HepG2 (cell line): Measurements from ENCODE around the gene CDCA5. TPM values are rescaled to one million over a fixed set of nuclear protein-coding genes. Genes with fewer than 3 reads are reported as not detected.

Source experiments
- FLYWCH1 ChIP-seq: sonication (generic); formaldehyde crosslinking; IDR thresholded peaks from 2 replicates; pipeline ENCODE4 v1.8.1; 2023; ENCODE audit warnings: mild to moderate bottlenecking, missing genetic modification reagents
- IRF2 ChIP-seq: IDR thresholded peaks from 2 replicates; pipeline ENCODE4 v1.6.1; 2018; ENCODE audit warnings: missing genetic modification reagents, missing compliant biosample characterization
- JUN ChIP-seq: sonication (generic); formaldehyde crosslinking; IDR thresholded peaks from 2 replicates; pipeline ENCODE4 v1.4.0; 2020; ENCODE audit warnings: mild to moderate bottlenecking, missing genetic modification reagents
- MTERF4 ChIP-seq: sonication (generic); formaldehyde crosslinking; IDR thresholded peaks from 2 replicates; pipeline ENCODE4 v1.8.0; 2023; ENCODE audit warnings: mild to moderate bottlenecking, missing genetic modification reagents
- MYC ChIP-seq: sonication (generic); formaldehyde crosslinking; IDR thresholded peaks from 2 replicates; pipeline ENCODE4 v1.9.0; 2021; ENCODE audit warnings: missing genetic modification reagents, borderline replicate concordance
- MZF1 ChIP-seq: sonication (generic); formaldehyde crosslinking; IDR thresholded peaks from 2 replicates; pipeline ENCODE4 v1.8.1; 2023; ENCODE audit warnings: mild to moderate bottlenecking, missing genetic modification reagents, borderline replicate concordance
- RNF219 ChIP-seq: sonication (generic); formaldehyde crosslinking; IDR thresholded peaks from 2 replicates; pipeline ENCODE4 v1.5.0; 2020; ENCODE audit warnings: mild to moderate bottlenecking, missing genetic modification reagents
- SSRP1 ChIP-seq: IDR thresholded peaks from 2 replicates; pipeline ENCODE4 v1.6.1; 2016; ENCODE audit warnings: control low read depth
- STAG1 ChIP-seq: sonication (generic); formaldehyde crosslinking; IDR thresholded peaks from 2 replicates; pipeline ENCODE4 v1.4.0; 2020; ENCODE audit warnings: missing genetic modification reagents
- TBX2 ChIP-seq: sonication (generic); formaldehyde crosslinking; IDR thresholded peaks from 2 replicates; pipeline ENCODE4 v1.5.0; 2020; ENCODE audit warnings: missing genetic modification reagents, mild to moderate bottlenecking, borderline replicate concordance
- TEF ChIP-seq: sonication (generic); formaldehyde crosslinking; IDR thresholded peaks from 2 replicates; pipeline ENCODE4 v1.5.0; 2020; ENCODE audit warnings: missing genetic modification reagents
- TRIM22 ChIP-seq: fragments of 450-650 bp; IDR thresholded peaks from 2 replicates; pipeline ENCODE4 v1.6.1; 2017
- YEATS2 ChIP-seq: sonication (generic); formaldehyde crosslinking; IDR thresholded peaks from 2 replicates; pipeline ENCODE4 v1.4.0; 2020; ENCODE audit warnings: missing genetic modification reagents, borderline replicate concordance
- ZBTB42 ChIP-seq: sonication (generic); formaldehyde crosslinking; IDR thresholded peaks from 2 replicates; pipeline ENCODE4 v1.5.0; 2020; ENCODE audit warnings: mild to moderate bottlenecking, missing genetic modification reagents
- ZFP41 ChIP-seq: sonication (generic); formaldehyde crosslinking; IDR thresholded peaks from 2 replicates; pipeline ENCODE4 v1.4.0; 2020; ENCODE audit warnings: mild to moderate bottlenecking, missing genetic modification reagents, borderline replicate concordance
- ZNF280D ChIP-seq: sonication (generic); formaldehyde crosslinking; IDR thresholded peaks from 2 replicates; pipeline ENCODE4 v1.5.1; 2020; ENCODE audit warnings: mild to moderate bottlenecking, missing genetic modification reagents
- ZNF282 ChIP-seq: fragments of 450-650 bp; IDR thresholded peaks from 2 replicates; pipeline ENCODE4 v1.6.1; 2018; ENCODE audit not compliant: partially characterized antibody
- ZNF546 ChIP-seq: sonication (generic); formaldehyde crosslinking; conservative IDR thresholded peaks from 2 replicates; pipeline ENCODE4 v1.8.1; 2023; ENCODE audit warnings: mild to moderate bottlenecking, missing genetic modification reagents
- ZNF557 ChIP-seq: sonication (generic); formaldehyde crosslinking; IDR thresholded peaks from 2 replicates; pipeline ENCODE4 v1.4.0; 2020; ENCODE audit warnings: missing genetic modification reagents
- ZNF777 ChIP-seq: sonication (generic); formaldehyde crosslinking; IDR thresholded peaks from 2 replicates; pipeline ENCODE4 v1.4.0; 2020; ENCODE audit warnings: missing genetic modification reagents
- ZNF790 ChIP-seq: sonication (generic); formaldehyde crosslinking; IDR thresholded peaks from 2 replicates; pipeline ENCODE4 v1.8.0; 2022; ENCODE audit warnings: missing genetic modification reagents, mild to moderate bottlenecking, borderline replicate concordance
- ZNF878 ChIP-seq: sonication (generic); formaldehyde crosslinking; IDR thresholded peaks from 2 replicates; pipeline ENCODE4 v1.8.1; 2023; ENCODE audit warnings: mild to moderate bottlenecking, missing genetic modification reagents, moderate library complexity
- polyA plus RNA-seq, 8 experiments: library from polyadenylated mRNA; depleted of rRNA in 3 of 8; stranded (reverse) in 7 of 8; unstranded in 1 of 8; fragments of >200 nt; fragmentation: Illumina TruSeq in 4 of 8; extraction: Trizol in 4 of 8; gene quantifications; 2 replicates each; pipeline versions ENCODE4 v1.2.1 to v1.2.3, GENCODE V29; 2011 to 2016; ENCODE audit warnings: low read depth in 4 of 8, missing spikeins in 1 of 8, mixed read lengths in 1 of 8; ENCODE audit not compliant: insufficient read depth in 1 of 8
- total RNA-seq, 5 experiments: library from RNA; depleted of rRNA; stranded (reverse); fragments of >200 nt; fragmentation: Illumina TruSeq; extraction: Trizol; gene quantifications; 2 replicates each; pipeline ENCODE4 v1.2.3, GENCODE V29; 2016; ENCODE audit warnings: low read depth in 1 of 5

Gene CDCA5
- total and polyA plus RNA-seq, 2 of the 13 experiments (the other 11 are each of a cell fraction or from before 2014, with no cell fraction given), result 13.5 to 50.6 TPM

GRCh38 chr11:65112546-65113360 is 28.9 kb upstream of the CDCA5 start (continued):
- TF ChIP-seq ZNF546 (CRISPR knock-in tag) (no peak), IRF2 (0 out of 2 replicates have a peak, but pooled peaks have one; percentile 25), MYC (CRISPR knock-in tag) (peak; percentile 66), JUN (CRISPR knock-in tag) (no peak), YEATS2 (CRISPR knock-in tag) (0 out of 2 replicates have a peak, but pooled peaks have one; percentile 31), ZNF280D (CRISPR knock-in tag) (no peak; the same call in 1 of the 2 replicates), RNF219 (CRISPR knock-in tag) (no peak), ZNF790 (CRISPR knock-in tag) (no peak), SSRP1 (0 out of 2 replicates have a peak, but pooled peaks have one; percentile 28), TBX2 (peak; percentile 46; the same call in 1 of the 2 replicates), ZNF557 (CRISPR knock-in tag) (no peak), STAG1 (peak; percentile 44), ZFP41 (CRISPR knock-in tag) (peak; percentile 59; the same call in 1 of the 2 replicates), ZNF282 (no peak), ZNF878 (CRISPR knock-in tag) (no peak), FLYWCH1 (no peak), MZF1 (peak; percentile 83; the same call in 1 of the 2 replicates), TRIM22 (no peak), TEF (no peak), MTERF4 (CRISPR knock-in tag) (no peak), ZNF777 (CRISPR knock-in tag) (peak; percentile 75), ZBTB42 (CRISPR knock-in tag) (no peak)
